ENCODE data around the gene ASCC3. TPM values are rescaled to one million over a fixed set of nuclear protein-coding genes. Genes with fewer than 3 reads are reported as not detected.
"Not testable (repeated sequence)": the region's sequence is repeated elsewhere in the genome, so short reads cannot be mapped to it uniquely, and the experiment has no call there.

ASCC3 gene
- polyA plus RNA-seq, 6 donors from 2014 or later = 15.7 to 28.6 (median 26.7) TPM

GRCh38 chr6:100899202-100899601 is 18.1 kb upstream of the ASCC3 start:
- Mint-ChIP-seq H3K4me3 (peak overlapping the region in 1 of 8 donors; percentile 5), H3K9me3 (peaks cover 0 to 4% (median 3%) of the 10 kb centered on the region in 7 donors), H3K27me3 (no peaks in the 10 kb centered on the region), H3K4me1 (no peaks in the 10 kb centered on the region), H3K27ac (peak overlapping the region in 1 of 6 donors; percentile 29), H3K36me3 (peaks cover 0 to 5% of the 10 kb centered on the region in 2 donors)
- ATAC-seq (ENCODE audit: low read depth in 2 of 2) (no peak), DNase-seq (no peak)

DNA sequence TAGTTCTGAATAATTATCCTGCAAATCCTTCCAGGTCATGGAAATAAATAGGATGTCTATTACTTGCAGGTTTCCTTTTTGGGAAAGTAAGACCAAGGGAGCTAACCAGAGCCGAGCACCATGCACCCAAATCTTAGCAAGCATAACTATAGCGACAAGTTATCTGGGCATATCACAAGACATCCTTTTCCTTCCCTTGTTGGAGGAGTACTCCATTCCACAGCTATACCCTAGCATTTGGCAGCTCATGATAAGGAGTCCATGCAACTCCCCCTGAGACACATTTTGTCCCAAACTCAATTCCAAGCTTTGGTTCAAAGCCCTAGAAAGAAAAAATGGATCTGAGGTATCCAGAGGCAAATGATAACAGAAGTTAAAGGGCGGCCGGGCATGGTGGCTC is 16.5 kb upstream of the ASCC3 start:
- no peaks in the 10 kb centered on the region for H3K27me3 Mint-ChIP-seq
- H3K4me1 Mint-ChIP-seq = no peaks in the 10 kb centered on the region

GRCh38 chr6:100893743-100894142 is 12.6 kb upstream of the ASCC3 start:
- DNase-seq = no peak
- no peaks in the 10 kb centered on the region for H3K4me1 Mint-ChIP-seq

More for the DNA sequence above, 16.5 kb upstream of the ASCC3 start:
- DNase-seq (no peak), ATAC-seq (ENCODE audit: low read depth in 2 of 2) (no peak)
- Mint-ChIP-seq H3K4me3 (no peak overlapping the region), H3K27ac (no peak overlapping the region), H3K36me3 (peaks cover 0 to 5% of the 10 kb centered on the region in 2 donors), H3K9me3 (peaks cover 0 to 6% (median 3%) of the 10 kb centered on the region in 7 donors)

DNA sequence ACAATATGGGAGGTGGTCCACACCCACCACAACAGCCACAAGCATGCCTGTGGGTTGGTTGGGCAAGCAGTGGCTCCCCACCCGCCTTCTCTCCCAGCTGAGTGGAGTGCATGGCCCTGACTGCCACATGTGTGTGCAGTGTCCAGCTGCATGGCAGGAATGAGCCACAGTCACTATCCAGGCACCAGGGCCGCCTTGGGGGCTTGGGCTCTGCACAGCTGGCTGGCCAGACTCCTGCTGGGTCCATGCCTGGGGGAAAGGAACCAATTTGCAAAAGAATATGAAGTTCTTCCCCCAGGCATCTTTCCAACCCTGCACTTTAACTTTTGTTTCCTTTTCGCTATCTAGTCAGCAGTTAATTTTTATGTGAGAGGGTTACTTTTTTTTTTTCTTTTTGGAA is 11.6 kb upstream of the ASCC3 start:
- H3K27me3 Mint-ChIP-seq = peaks cover 0 to 4% (median 0%) of the 10 kb centered on the region in 3 donors
- no peak overlapping the region for H3K4me3 Mint-ChIP-seq
- H3K27ac Mint-ChIP-seq = no peak overlapping the region
- no peaks in the 10 kb centered on the region for H3K4me1 Mint-ChIP-seq
- no peaks in the 10 kb centered on the region for H3K36me3 Mint-ChIP-seq
- peaks cover 0 to 4% (median 0%) of the 10 kb centered on the region in 7 donors for H3K9me3 Mint-ChIP-seq
- no peak for ATAC-seq (ENCODE audit: low read depth in 2 of 2)
- no peak for DNase-seq

More at GRCh38 chr6:100893743-100894142, 12.6 kb upstream of the ASCC3 start:
- H3K27me3 Mint-ChIP-seq = peaks cover 0 to 4% (median 0%) of the 10 kb centered on the region in 3 donors
- H3K27ac Mint-ChIP-seq = no peak overlapping the region
- no peak overlapping the region for H3K4me3 Mint-ChIP-seq
- ATAC-seq (ENCODE audit: low read depth in 2 of 2) = no peak
- peaks cover 0 to 5% (median 2%) of the 10 kb centered on the region in 7 donors for H3K9me3 Mint-ChIP-seq
- peaks cover 0 to 2% of the 10 kb centered on the region in 2 donors for H3K36me3 Mint-ChIP-seq

DNA sequence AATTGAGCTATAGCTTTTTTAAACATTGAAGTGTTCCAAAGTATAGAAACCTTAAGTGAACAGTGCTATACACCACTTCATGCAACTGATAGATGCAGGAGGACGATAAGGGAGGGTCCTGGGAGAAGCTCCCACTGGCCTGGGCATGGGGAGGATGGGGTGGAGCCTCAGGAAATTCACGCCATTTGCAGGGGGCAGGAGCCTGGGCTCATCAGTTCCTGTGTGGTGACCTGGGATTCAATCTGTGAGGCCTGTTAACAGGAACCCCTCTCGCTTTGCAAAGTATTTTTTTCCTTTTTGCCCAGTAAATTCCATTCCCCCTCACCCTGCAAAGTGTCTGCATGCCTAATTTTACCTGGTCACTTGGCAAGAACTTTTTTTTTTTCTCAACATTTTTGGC is 11.0 kb upstream of the ASCC3 start:
- Mint-ChIP-seq H3K36me3 (no peaks in the 10 kb centered on the region), H3K27ac (no peak overlapping the region), H3K4me1 (no peaks in the 10 kb centered on the region), H3K27me3 (peaks cover 0 to 4% (median 0%) of the 10 kb centered on the region in 3 donors), H3K4me3 (no peak overlapping the region), H3K9me3 (peaks cover 0 to 4% (median 0%) of the 10 kb centered on the region in 7 donors)
- no peak for ATAC-seq (ENCODE audit: low read depth in 2 of 2)
- no peak for DNase-seq

- no peaks in the 10 kb centered on the region for H3K4me1 Mint-ChIP-seq
- DNase-seq (no peak), ATAC-seq (ENCODE audit: low read depth in 2 of 2) (no peak)
- no peak overlapping the region for H3K4me3 Mint-ChIP-seq
- H3K27me3 Mint-ChIP-seq = peaks cover 0 to 4% (median 0%) of the 10 kb centered on the region in 3 donors
- H3K27ac Mint-ChIP-seq = no peak overlapping the region
- H3K9me3 Mint-ChIP-seq = peaks cover 0 to 4% (median 0%) of the 10 kb centered on the region in 7 donors
- H3K36me3 Mint-ChIP-seq = no peaks in the 10 kb centered on the region
Observed at GRCh38 chr6:100891079-100891478, 9.9 kb upstream of the ASCC3 start.

DNA sequence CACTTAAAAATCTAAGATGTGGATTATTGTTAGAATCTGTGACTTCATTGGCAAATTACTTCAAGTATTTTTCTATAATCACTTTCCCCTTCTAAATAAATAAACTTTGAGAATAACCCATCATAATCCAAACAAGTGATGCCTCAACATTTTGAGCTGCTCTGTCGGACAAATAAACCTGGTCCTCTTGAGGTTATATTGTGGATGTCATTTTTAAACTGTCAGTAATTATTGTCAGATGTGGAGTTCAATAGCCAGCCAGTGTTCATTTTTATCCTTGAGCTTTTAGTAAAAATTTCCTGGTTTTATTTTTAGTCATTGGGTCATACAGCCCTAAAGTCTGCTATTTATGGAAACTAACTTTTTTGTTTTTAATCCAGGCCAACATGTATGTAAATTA is 9.5 kb upstream of the ASCC3 start:
- not testable (repeated sequence) for ATAC-seq (ENCODE audit: low read depth in 2 of 2); H3K9me3 Mint-ChIP-seq; H3K27me3 Mint-ChIP-seq; H3K4me1 Mint-ChIP-seq; H3K4me3 Mint-ChIP-seq; H3K36me3 Mint-ChIP-seq; H3K27ac Mint-ChIP-seq; DNase-seq

DNA sequence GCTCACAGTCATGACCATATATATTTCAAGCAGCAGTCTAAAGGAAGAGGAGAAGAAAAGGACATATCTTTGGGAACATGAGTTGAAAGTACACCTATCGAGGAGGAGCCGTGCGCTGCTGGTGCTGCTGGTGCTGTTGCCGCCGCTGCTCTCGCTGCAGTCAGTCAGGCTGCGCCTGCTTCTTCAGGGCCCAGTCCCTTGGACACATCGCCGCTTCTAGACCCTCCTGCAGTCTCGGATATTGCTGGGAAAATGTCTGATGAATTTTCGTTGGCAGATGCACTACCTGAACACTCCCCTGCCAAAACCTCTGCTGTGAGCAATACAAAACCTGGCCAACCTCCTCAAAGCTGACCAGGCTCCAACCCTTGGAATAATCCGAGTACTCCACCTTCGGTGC is 8.2 kb upstream of the ASCC3 start:
- H3K4me3 Mint-ChIP-seq = no peak overlapping the region
- H3K36me3 Mint-ChIP-seq = no peaks in the 10 kb centered on the region
- no peaks in the 10 kb centered on the region for H3K4me1 Mint-ChIP-seq
- no peak overlapping the region for H3K27ac Mint-ChIP-seq
- H3K27me3 Mint-ChIP-seq = peaks cover 0 to 4% (median 0%) of the 10 kb centered on the region in 3 donors
- no peak for ATAC-seq (ENCODE audit: low read depth in 2 of 2)
- DNase-seq = no peak
- H3K9me3 Mint-ChIP-seq = peaks cover 0 to 3% (median 0%) of the 10 kb centered on the region in 7 donors

GRCh38 chr6:100886076-100886475 is 4.9 kb upstream of the ASCC3 start:
- H3K4me3 Mint-ChIP-seq = no peak overlapping the region
- peaks cover 9 to 11% (median 10%) of the 10 kb centered on the region in 3 donors for H3K4me1 Mint-ChIP-seq
- H3K27me3 Mint-ChIP-seq = peaks cover 0 to 4% (median 0%) of the 10 kb centered on the region in 3 donors
- DNase-seq (no peak), ATAC-seq (ENCODE audit: low read depth in 2 of 2) (no peak)
- peaks cover 0 to 7% of the 10 kb centered on the region in 2 donors for H3K36me3 Mint-ChIP-seq
- H3K27ac Mint-ChIP-seq = no peak overlapping the region
- peaks cover 0 to 3% (median 0%) of the 10 kb centered on the region in 7 donors for H3K9me3 Mint-ChIP-seq

DNA sequence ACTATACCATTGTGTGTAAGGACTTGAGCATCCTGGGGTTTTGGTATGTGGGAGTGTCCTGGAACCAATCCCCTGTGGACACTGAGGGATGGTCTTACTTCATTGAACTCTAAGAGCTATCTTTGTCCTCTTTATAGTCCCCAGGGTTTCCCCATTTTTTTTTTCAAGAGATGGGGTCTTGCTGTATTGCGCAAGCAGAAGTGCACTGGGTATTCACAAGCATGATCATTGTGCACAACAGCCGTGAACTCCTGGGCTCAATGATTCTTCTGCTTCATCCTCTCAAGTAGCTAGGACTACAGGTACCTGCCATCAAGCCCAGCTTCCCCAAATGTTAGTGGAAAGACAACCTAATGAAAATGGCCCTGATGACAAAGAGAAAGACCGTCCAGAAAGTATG is 2.2 kb upstream of the ASCC3 start:
- Mint-ChIP-seq H3K27me3 (no peaks in the 10 kb centered on the region), H3K27ac (no peak overlapping the region), H3K4me3 (peak overlapping the region in 1 of 8 donors; percentile 26), H3K36me3 (peaks cover 0 to 9% of the 10 kb centered on the region in 2 donors), H3K4me1 (peaks cover 19 to 25% (median 21%) of the 10 kb centered on the region in 3 donors), H3K9me3 (no peaks in the 10 kb centered on the region)
- ATAC-seq (ENCODE audit: low read depth in 2 of 2) = no peak
- DNase-seq = no peak

DNA sequence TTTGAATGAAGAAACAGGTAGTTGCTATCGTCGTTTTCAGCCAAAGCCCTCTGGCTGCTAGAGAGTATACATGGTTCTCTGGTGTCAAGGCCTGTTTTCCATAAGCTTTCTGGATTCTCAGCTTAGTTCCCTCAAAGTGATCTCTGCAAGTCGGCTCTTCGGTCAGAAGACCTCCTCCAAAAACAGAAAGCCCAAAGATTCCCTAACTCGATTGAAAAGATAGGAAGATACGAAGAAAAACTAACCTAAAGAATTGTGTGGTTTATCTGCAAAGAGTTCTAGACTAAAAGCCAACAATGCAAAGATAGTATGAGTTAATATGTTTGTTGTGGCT is 545 bp upstream of the ASCC3 start:
- H3K4me1 Mint-ChIP-seq = peaks cover 19 to 27% (median 21%) of the 10 kb centered on the region in 3 donors

GRCh38 chr6:100880149-100880852 is 828 bp downstream of the ASCC3 start:
- Mint-ChIP-seq H3K9me3 (no peaks in the 10 kb centered on the region), H3K27ac (peak overlapping the region; percentile 95 to 100 (median 98)), H3K4me3 (peak overlapping the region; percentile 95 to 100 (median 99)), H3K27me3 (no peaks in the 10 kb centered on the region), H3K4me1 (peaks cover 19 to 34% (median 27%) of the 10 kb centered on the region in 3 donors), H3K36me3 (peaks cover 0 to 9% of the 10 kb centered on the region in 2 donors)
- no peak for DNase-seq
- ATAC-seq (ENCODE audit: low read depth in 2 of 2) = no peak

More for the DNA sequence above, 545 bp upstream of the ASCC3 start:
- no peak for DNase-seq
- Mint-ChIP-seq H3K36me3 (peaks cover 0 to 9% of the 10 kb centered on the region in 2 donors), H3K27me3 (no peaks in the 10 kb centered on the region), H3K27ac (peak overlapping the region; percentile 62 to 100 (median 98)), H3K9me3 (no peaks in the 10 kb centered on the region), H3K4me3 (peak overlapping the region; percentile 95 to 100 (median 99))
- no peak for ATAC-seq (ENCODE audit: low read depth in 2 of 2)

- Mint-ChIP-seq H3K4me3 (peak overlapping the region in 7 of 8 donors; percentile 40 to 100 (median 79)), H3K9me3 (no peaks in the 10 kb centered on the region), H3K27ac (peak overlapping the region in 1 of 6 donors; percentile 5), H3K36me3 (peaks cover 4 to 9% of the 10 kb centered on the region in 2 donors), H3K4me1 (peaks cover 28 to 37% (median 36%) of the 10 kb centered on the region in 3 donors), H3K27me3 (no peaks in the 10 kb centered on the region)
- ATAC-seq (ENCODE audit: low read depth in 2 of 2) (no peak), DNase-seq (no peak)
Observed at GRCh38 chr6:100879317-100879716, 1.8 kb downstream of the ASCC3 start.

- H3K4me1 Mint-ChIP-seq = peaks cover 41 to 44% (median 43%) of the 10 kb centered on the region in 3 donors
- DNase-seq = no peak
Observed at GRCh38 chr6:100877851-100878250, 3.3 kb downstream of the ASCC3 start.

More at GRCh38 chr6:100877851-100878250, 3.3 kb downstream of the ASCC3 start:
- Mint-ChIP-seq H3K36me3 (peaks cover 9 to 14% of the 10 kb centered on the region in 2 donors), H3K27me3 (no peaks in the 10 kb centered on the region), H3K9me3 (peaks cover 0 to 5% (median 0%) of the 10 kb centered on the region in 7 donors), H3K4me3 (peak overlapping the region in 1 of 8 donors; percentile 95), H3K27ac (peak overlapping the region in 1 of 6 donors; percentile 40)
- no peak for ATAC-seq (ENCODE audit: low read depth in 2 of 2)

All from naive B cell (primary cell).